NCI-H748 treated with DMSO at 0.1 percent for 48 hours (cell line): ENCODE results near the gene SUSD5.
A peak's percentile ranks its signal among the peaks of the same experiment; 100 is the strongest.
"Not testable (repeated sequence)": the region's sequence is repeated elsewhere in the genome, so short reads cannot be mapped to it uniquely, and the experiment has no call there.

Source experiments
- DNase-seq: peaks from one replicate; lab custom pipeline; 2025; lab: John Stamatoyannopoulos, UW

The SUSD5 gene

GRCh38 chr3:33115024-33115768 lies 103.4 kb downstream of the SUSD5 start:
- no peak for DNase-seq

GRCh38 chr3:33114622-33115023 lies 104.0 kb downstream of the SUSD5 start:
- no peak for DNase-seq

- DNase-seq, result peak; percentile 45
These were observed 104.6 kb downstream of the SUSD5 start, which contains the start of gene CRTAP for GRCh38 chr3:33113772-33114621. CRTAP (plus strand) TSS chr3:33114014; CDS start chr3:33114078, 64 bp downstream.

- no peak for DNase-seq
These were observed 107.0 kb downstream of the SUSD5 start for GRCh38 chr3:33111581-33111980.

GRCh38 chr3:33106854-33107253 lies 111.8 kb downstream of the SUSD5 start:
- not testable (repeated sequence) for DNase-seq

DNA sequence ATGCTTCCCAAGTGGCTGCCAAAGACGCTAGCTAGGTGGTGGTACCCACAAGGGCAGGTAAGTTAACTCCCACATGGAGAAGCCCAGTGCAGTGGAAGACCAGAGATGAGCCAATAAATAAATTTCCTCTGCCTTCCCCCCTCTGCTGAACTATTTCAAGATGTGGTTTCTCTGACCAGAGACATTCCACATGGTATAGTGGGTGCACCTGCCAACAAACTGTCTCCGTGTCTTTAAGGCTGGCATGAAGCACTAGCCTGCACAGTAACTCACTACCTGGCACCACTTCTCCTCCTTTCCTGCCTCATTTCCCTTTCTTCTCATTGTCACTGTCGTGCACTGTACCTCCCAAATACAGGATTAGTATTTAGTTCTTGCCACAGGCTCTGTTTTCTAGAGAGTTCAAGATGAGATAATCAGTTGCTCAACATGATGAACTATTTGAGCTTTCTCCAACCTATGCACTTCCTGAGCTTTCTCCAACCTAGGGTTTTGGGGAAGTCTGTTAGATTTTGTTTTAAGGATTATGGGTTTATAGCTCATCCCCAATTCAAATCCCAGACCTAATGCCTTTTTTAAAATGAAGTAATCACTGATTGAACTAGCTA lies 113.2 kb downstream of the SUSD5 start:
- no peak for DNase-seq

DNA sequence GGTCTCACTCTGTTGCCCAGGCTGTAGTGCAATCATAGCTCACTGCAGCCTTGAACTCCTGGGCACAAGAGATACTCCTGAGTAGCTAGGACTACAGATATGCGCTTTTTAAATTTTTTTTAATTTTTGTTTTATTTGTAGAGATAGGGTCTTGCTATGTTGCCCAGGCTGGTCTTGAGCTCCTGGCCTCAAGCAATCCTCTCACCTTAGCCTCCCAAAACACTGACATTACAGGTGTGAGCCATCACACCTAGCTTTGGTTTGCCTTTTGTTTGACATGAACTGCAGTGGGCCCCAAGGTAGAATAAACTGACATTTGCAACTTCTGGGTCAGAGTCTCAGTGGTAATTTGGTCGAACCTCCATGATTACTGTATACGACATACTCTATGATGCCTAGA lies 113.8 kb downstream of the SUSD5 start:
- no peak for DNase-seq

- DNase-seq, result no peak
These were observed 115.1 kb downstream of the SUSD5 start for GRCh38 chr3:33103480-33103879.

DNA sequence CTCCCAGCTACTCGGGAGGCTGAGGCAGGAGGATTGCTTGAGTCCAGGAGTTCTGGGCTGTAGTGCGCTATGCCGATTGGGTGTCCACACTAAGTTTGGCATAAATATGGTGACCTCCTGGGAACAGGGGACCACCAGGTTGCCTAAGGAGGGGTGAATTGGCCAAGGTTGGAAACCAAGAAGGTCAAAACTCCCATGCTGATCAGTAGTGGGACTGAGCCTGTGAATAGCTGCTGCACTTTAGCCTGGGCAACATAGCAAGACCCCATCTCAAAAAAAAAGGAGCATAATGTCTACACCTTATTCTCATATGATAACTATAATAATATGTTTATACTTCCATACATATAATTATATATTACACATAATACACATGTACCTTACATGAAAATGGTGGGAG lies 115.6 kb downstream of the SUSD5 start:
- DNase-seq, result no peak

GRCh38 chr3:33100229-33100628 lies 118.4 kb downstream of the SUSD5 start:
- DNase-seq, result no peak
